H1 (cell line): ENCODE results near the gene SEC11A. TPM values are rescaled to one million over a fixed set of nuclear protein-coding genes. Genes with fewer than 3 reads are reported as not detected.

ENCODE experiments used
- CTCF ChIA-PET: fragments of 300-600 bp; sonication (Branson Sonifier 250); formaldehyde crosslinking; loops from one replicate; lab custom pipeline; 2021; ENCODE audit not compliant: partially characterized antibody; lab: Charles Lee
- POLR2A ChIA-PET: fragments of 300-600 bp; sonication (Branson Sonifier 250); formaldehyde crosslinking; loops from one replicate; lab custom pipeline; 2021; ENCODE audit warnings: inconsistent platforms; ENCODE audit not compliant: partially characterized antibody; lab: Charles Lee
- DNase-seq, 2 experiments: peaks; one replicate each; pipeline versions ENCODE4 v3.0.0 to v3.0.0-alpha.2; 2010 to 2022; ENCODE audit warnings: low spot score in 2 of 2, low read depth in 1 of 2, mixed read lengths in 1 of 2
- FAIRE-seq: peaks from 2 replicates; lab custom pipeline; 2011; peaks lifted over from hg19 to GRCh38; lab: Jason Lieb, UNC
- H2AFZ ChIP-seq: 2 replicates; pipeline ENCODE4 v1.8.1; 2012; ENCODE audit warnings: low read length, inconsistent platforms
- H2AK5ac ChIP-seq: 2 replicates; pipeline ENCODE4 v1.6.1; 2013; ENCODE audit warnings: low read depth, low read length
- H2BK120ac ChIP-seq: replicated peaks from 2 replicates; pipeline ENCODE3; 2013; ENCODE audit warnings: low read depth, low read length, inconsistent platforms
- H2BK12ac ChIP-seq: 2 replicates; pipeline ENCODE4 v1.6.1; 2013; ENCODE audit warnings: low read depth, low read length
- H2BK15ac ChIP-seq: 2 replicates; pipeline ENCODE4 v1.6.1; 2013; ENCODE audit warnings: low read length
- H2BK20ac ChIP-seq: 2 replicates; pipeline ENCODE4 v1.6.1; 2013; ENCODE audit warnings: low read length
- H2BK5ac ChIP-seq: 2 replicates; pipeline ENCODE4 v1.6.1; 2013; ENCODE audit warnings: low read depth, low read length
- H3K14ac ChIP-seq: 2 replicates; pipeline ENCODE4 v1.6.1; 2013; ENCODE audit warnings: inconsistent platforms; ENCODE audit not compliant: insufficient read length
- H3K18ac ChIP-seq: 2 replicates; pipeline ENCODE4 v1.6.1; 2013; ENCODE audit warnings: low read length; ENCODE audit errors: extremely low read depth
- H3K23ac ChIP-seq: 2 replicates; pipeline ENCODE4 v1.6.1; 2013; ENCODE audit warnings: inconsistent platforms; ENCODE audit not compliant: insufficient read length
- H3K23me2 ChIP-seq: 2 replicates; pipeline ENCODE4 v1.6.1; 2013; ENCODE audit warnings: low read depth, low read length
- H3K27ac ChIP-seq: 2 replicates; pipeline ENCODE4 v1.6.1; 2011; ENCODE audit warnings: low read depth, low read length, inconsistent platforms
- H3K27me3 ChIP-seq, 4 experiments: replicated peaks in 1 of 4; 1 replicate in 1 of 4; 2 replicates in 3 of 4; pipeline versions ENCODE4 v1.6.1 to v1.8.1; 2011 to 2013; ENCODE audit warnings: low read length in 3 of 4, mild to moderate bottlenecking in 3 of 4, inconsistent platforms in 2 of 4, mixed read lengths in 2 of 4, moderate library complexity in 1 of 4; ENCODE audit not compliant: control insufficient read depth in 3 of 4, insufficient read depth in 3 of 4; ENCODE audit errors: extremely low read depth in 1 of 4
- H3K36me3 ChIP-seq, 4 experiments: 2 replicates each; pipeline versions ENCODE4 v1.6.1 to v1.8.1; 2011 to 2013; ENCODE audit warnings: mild to moderate bottlenecking in 4 of 4, low read length in 3 of 4, moderate library complexity in 2 of 4, control low read depth in 1 of 4, inconsistent platforms in 1 of 4; ENCODE audit not compliant: insufficient read depth in 4 of 4, control insufficient read depth in 2 of 4
- H3K4ac ChIP-seq: replicated peaks from 2 replicates; pipeline ENCODE3; 2013; ENCODE audit warnings: low read length, low read depth, mixed read lengths, inconsistent platforms; ENCODE audit not compliant: insufficient read length
- H3K4me1 ChIP-seq, 4 experiments: replicated peaks in 1 of 4; 1 replicate in 1 of 4; 2 replicates in 3 of 4; pipeline versions ENCODE4 v1.6.1 to v1.8.1; 2011 to 2013; ENCODE audit warnings: low read length in 3 of 4, inconsistent platforms in 2 of 4, mixed read lengths in 1 of 4; ENCODE audit not compliant: insufficient read depth in 4 of 4, control insufficient read depth in 3 of 4
- H3K4me2 ChIP-seq, 2 experiments: 2 replicates each; pipeline versions ENCODE4 v1.6.1 to v1.8.1; 2011 to 2013; ENCODE audit warnings: low read depth in 2 of 2, low read length in 2 of 2, control low read depth in 1 of 2, inconsistent platforms in 1 of 2, mild to moderate bottlenecking in 1 of 2; ENCODE audit not compliant: insufficient read depth in 1 of 2
- H3K4me3 ChIP-seq, 4 experiments: fragments of 200-600, 300-600 bp in 1 of 4; sonication (generic), shearing (Covaris generic), sonication (Bioruptor Twin) in 1 of 4; 2 replicates each; pipeline versions ENCODE4 v1.5.1 to v1.8.1; 2011 to 2016; ENCODE audit warnings: low read length in 4 of 4, low read depth in 3 of 4, control low read depth in 2 of 4, inconsistent platforms in 2 of 4, mild to moderate bottlenecking in 2 of 4, mixed read lengths in 1 of 4, moderate library complexity in 1 of 4; ENCODE audit not compliant: insufficient read depth in 2 of 4; ENCODE audit errors: extremely low read depth in 1 of 4
- H3K56ac ChIP-seq: replicated peaks from 2 replicates; pipeline ENCODE3; 2013; ENCODE audit warnings: low read depth, mild to moderate bottlenecking, mixed read lengths, low read length, inconsistent platforms; ENCODE audit not compliant: insufficient read length
- H3K79me1 ChIP-seq: 2 replicates; pipeline ENCODE4 v1.6.1; 2013; ENCODE audit warnings: low read depth, low read length, control low read depth
- H3K79me2 ChIP-seq, 2 experiments: 2 replicates each; pipeline versions ENCODE4 v1.6.1 to v1.8.1; 2012 to 2013; ENCODE audit warnings: low read length in 2 of 2, mild to moderate bottlenecking in 2 of 2, inconsistent platforms in 1 of 2; ENCODE audit not compliant: insufficient read depth in 2 of 2, control insufficient read depth in 1 of 2
- H3K9ac ChIP-seq, 4 experiments: replicated peaks in 1 of 4; 1 replicate in 1 of 4; 2 replicates in 3 of 4; pipeline versions ENCODE4 v1.6.1 to v1.8.1; 2011 to 2013; ENCODE audit warnings: low read depth in 3 of 4, low read length in 3 of 4, control low read depth in 2 of 4, mild to moderate bottlenecking in 2 of 4, moderate library complexity in 2 of 4, inconsistent platforms in 1 of 4; ENCODE audit errors: extremely low read depth in 1 of 4
- H3K9me3 ChIP-seq, 2 experiments: 2 replicates each; pipeline versions ENCODE4 v1.6.1 to v1.8.1; 2012 to 2013; ENCODE audit warnings: mild to moderate bottlenecking in 2 of 2, moderate library complexity in 2 of 2, control low read depth in 1 of 2, inconsistent platforms in 1 of 2, low read depth in 1 of 2, low read length in 1 of 2, mixed read lengths in 1 of 2; ENCODE audit not compliant: insufficient read depth in 2 of 2
- H4K20me1 ChIP-seq, 2 experiments: replicated peaks in 1 of 2; 2 replicates each; pipeline versions ENCODE3 to v1.8.1; 2011 to 2013; ENCODE audit warnings: inconsistent platforms in 2 of 2, low read length in 2 of 2, mild to moderate bottlenecking in 1 of 2; ENCODE audit not compliant: insufficient read depth in 2 of 2, control insufficient read depth in 1 of 2
- H4K5ac ChIP-seq: 2 replicates; pipeline ENCODE4 v1.6.1; 2013; ENCODE audit warnings: low read length, low read depth, mixed read lengths, inconsistent platforms; ENCODE audit not compliant: insufficient read length
- H4K8ac ChIP-seq: 2 replicates; pipeline ENCODE4 v1.8.0; 2013; ENCODE audit warnings: mild to moderate bottlenecking, moderate library complexity, low read length, inconsistent platforms; ENCODE audit not compliant: insufficient read depth; ENCODE audit errors: extremely low read depth
- H4K91ac ChIP-seq: replicated peaks from 2 replicates; pipeline ENCODE3; 2013; ENCODE audit warnings: low read length, mixed read lengths, inconsistent platforms; ENCODE audit not compliant: insufficient read length
- EP300 ChIP-seq, 2 experiments: IDR thresholded peaks; 1 replicate in 1 of 2; 2 replicates in 1 of 2; pipeline ENCODE4 v1.6.1; 2011 to 2012; ENCODE audit warnings: low read depth in 2 of 2, low read length in 2 of 2, mild to moderate bottlenecking in 2 of 2, borderline replicate concordance in 1 of 2, inconsistent platforms in 1 of 2, moderate library complexity in 1 of 2
- EZH2 ChIP-seq: fragments of 200-600 bp; sonication (generic); IDR thresholded peaks from 2 replicates; pipeline ENCODE4 v1.7.1; 2012; ENCODE audit warnings: low read depth, mild to moderate bottlenecking, moderate library complexity, low read length, inconsistent platforms; ENCODE audit not compliant: severe bottlenecking
- GABPA ChIP-seq: IDR thresholded peaks from 2 replicates; pipeline ENCODE4 v1.6.1; 2011; ENCODE audit warnings: mild to moderate bottlenecking, low read length, moderate library complexity, borderline replicate concordance; ENCODE audit not compliant: insufficient read depth
- HDAC6 ChIP-seq: IDR thresholded peaks from one replicate; pipeline ENCODE4 v1.7.1; 2012; ENCODE audit warnings: low read depth, mild to moderate bottlenecking, inconsistent platforms, low read length, moderate library complexity
- JUN ChIP-seq: IDR thresholded peaks from 2 replicates; pipeline ENCODE4 v1.6.1; 2011; ENCODE audit warnings: low read depth, mild to moderate bottlenecking, improper control_type of control experiment, low read length
- PHF8 ChIP-seq: fragments of 200-600 bp; sonication (generic); conservative IDR thresholded peaks from 2 replicates; pipeline ENCODE4 v1.7.1; 2012; ENCODE audit warnings: low read depth, mild to moderate bottlenecking, inconsistent platforms, low read length, moderate library complexity
- RBBP5 ChIP-seq: IDR thresholded peaks from 2 replicates; pipeline ENCODE4 v1.7.1; 2012; ENCODE audit warnings: low read depth, mild to moderate bottlenecking, inconsistent platforms, low read length, moderate library complexity, borderline replicate concordance
- SP2 ChIP-seq: IDR thresholded peaks from 2 replicates; pipeline ENCODE4 v1.6.1; 2012; ENCODE audit warnings: mild to moderate bottlenecking, low read length, inconsistent platforms
- SRF ChIP-seq: IDR thresholded peaks from 2 replicates; pipeline ENCODE4 v1.6.1; 2011; ENCODE audit warnings: mild to moderate bottlenecking, low read depth, low read length, moderate library complexity
- TAF7 ChIP-seq: optimal IDR thresholded peaks from 2 replicates; pipeline ENCODE3; 2011; ENCODE audit warnings: low read depth, mild to moderate bottlenecking, inconsistent platforms, low read length, moderate library complexity, borderline replicate concordance
- TEAD4 ChIP-seq: IDR thresholded peaks from 2 replicates; pipeline ENCODE4 v1.6.1; 2012; ENCODE audit warnings: low read depth, low read length, inconsistent platforms, mixed read lengths
- WGBS, 2 experiments: shearing (Covaris generic) in 1 of 2; methylation state at CpG; one replicate each; pipeline versions ENCODE4 v1.1.6 to v1.1.7; 2013 to 2015; ENCODE audit warnings: low lambda C conversion rate in 2 of 2, mixed read lengths in 2 of 2, inconsistent platforms in 1 of 2, low coverage in 1 of 2, missing lambda C conversion rate in 1 of 2; ENCODE audit not compliant: insufficient replicate concordance in 2 of 2, insufficient coverage in 1 of 2, insufficient read length in 1 of 2; ENCODE audit errors: extremely low coverage in 1 of 2, missing lambda C conversion rate in 1 of 2; 5-methylcytosine and 5-hydroxymethylcytosine counted together
- polyA plus RNA-seq, 7 experiments: library from polyadenylated mRNA; depleted of rRNA in 3 of 7; stranded (reverse) in 5 of 7; unstranded in 2 of 7; fragments of >200 nt in 5 of 7; fragments of 200-250 nt in 2 of 7; gene quantifications; 1 replicate in 5 of 7; 2 replicates in 1 of 7; 4 replicates in 1 of 7; pipeline versions ENCODE4 v1.2.1 to v1.2.3, GENCODE V29; 2011 to 2013; ENCODE audit warnings: missing spikeins in 2 of 7, mixed read lengths in 2 of 7
- total RNA-seq: library from RNA; stranded (reverse); fragmentation: NEBNext Ultra II Directional; extraction: Animal tissue kit (Norgen Biotek cat#: 25700); gene quantifications from 2 replicates; pipeline ENCODE4 v1.2.1, GENCODE V29; 2021
- TF ChIP-seq, protein P1 (sequence below): IDR thresholded peaks from 2 replicates; pipeline ENCODE4 v1.6.1; 2011; ENCODE audit warnings: low read length, improper control_type of control experiment

Gene SEC11A
- total and polyA plus RNA-seq, 2 of the 8 experiments (the other 6 are each of a cell fraction or from before 2014, with no cell fraction given): 268 to 316 TPM

DNA sequence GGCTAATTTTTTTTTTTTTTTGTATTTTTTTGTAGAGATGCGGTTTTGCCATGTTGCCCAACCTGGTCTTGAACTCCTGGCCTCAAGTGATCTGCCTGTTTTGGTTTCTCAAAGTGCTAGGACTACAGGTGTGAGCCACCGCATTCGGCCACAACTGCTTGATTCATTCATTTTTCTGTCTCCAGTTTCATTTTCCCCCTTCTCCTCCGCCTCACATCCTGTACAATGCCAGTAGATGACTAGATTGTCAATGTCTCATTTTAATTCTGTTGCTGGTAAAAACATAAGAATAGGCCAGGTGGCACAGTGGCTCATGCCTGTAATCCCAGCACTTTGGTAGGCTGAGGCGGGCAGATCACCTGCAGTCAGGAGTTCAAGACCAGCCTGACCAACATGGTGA is 20.4 kb upstream of the SEC11A start:
- no peak overlapping the region for H3K23ac ChIP-seq
- no peak overlapping the region for H3K4me3 ChIP-seq
- peaks cover 5 to 11% (median 8%) of the 10 kb centered on the region in 4 experiments for H3K4me1 ChIP-seq
- H3K27ac ChIP-seq: no peak overlapping the region
- no peaks in the 10 kb centered on the region for H3K36me3 ChIP-seq
- no peak overlapping the region for H4K91ac ChIP-seq
- H2BK12ac ChIP-seq: no peak overlapping the region
- no peak overlapping the region for H2BK15ac ChIP-seq
- H2AFZ ChIP-seq: no peak overlapping the region
- H3K56ac ChIP-seq: no peak overlapping the region
- H3K4ac ChIP-seq: no peak overlapping the region
- no peak overlapping the region for H3K14ac ChIP-seq
- ChIA-PET POLR2A (interaction anchor here (2.7 to 5.7 kb wide), 3 partner anchors 11 to 19 kb away, joined by 18 to 43 read pairs (median 30); partner anchors contain the start of genes SEC11A and ZNF592), CTCF (interaction anchor here (1.1 to 4.6 kb wide), 5 partner anchors 11 to 148 kb away, joined by 3 to 21 read pairs (median 4); no protein-coding TSS in a partner anchor)
- 95% methylated on average over 5 of the region's 5 CpGs; no CpG with 5 or more reads in 1 of the 2 experiments for WGBS, 2 experiments
- H4K20me1 ChIP-seq: no peaks in the 10 kb centered on the region
- no peak for DNase-seq
- H2BK5ac ChIP-seq: no peak overlapping the region
- H3K27me3 ChIP-seq: no peaks in the 10 kb centered on the region
- H3K79me2 ChIP-seq: no peaks in the 10 kb centered on the region
- FAIRE-seq: no peak
- no peak overlapping the region for H3K4me2 ChIP-seq
- no peak overlapping the region for H2AK5ac ChIP-seq
- no peak overlapping the region for H2BK20ac ChIP-seq
- no peak overlapping the region for H2BK120ac ChIP-seq
- H3K18ac ChIP-seq: no peak overlapping the region
- H4K8ac ChIP-seq: no peak overlapping the region
- H3K9me3 ChIP-seq: no peaks in the 10 kb centered on the region
- no peak overlapping the region for H4K5ac ChIP-seq
- no peaks in the 10 kb centered on the region for H3K23me2 ChIP-seq
- no peak overlapping the region for H3K9ac ChIP-seq
- H3K79me1 ChIP-seq: 0 out of 2 replicates have a peak, but pooled peaks cover 2% of the 10 kb centered on the region
- TF ChIP-seq SRF (no peak), HDAC6 (no peak), PHF8 (no peak), JUN (no peak), EZH2 (no peak), RBBP5 (no peak), EP300 (IDR thresholded peaks at IDR 0.05; ENCODE audit: borderline replicate concordance in 1 of 2, low read depth in 2 of 2, low read length in 2 of 2) (no peak), SP2 (no peak), TAF7 (no peak), GABPA (no peak), TEAD4 (no peak)
- TF ChIP-seq, protein P1, sequence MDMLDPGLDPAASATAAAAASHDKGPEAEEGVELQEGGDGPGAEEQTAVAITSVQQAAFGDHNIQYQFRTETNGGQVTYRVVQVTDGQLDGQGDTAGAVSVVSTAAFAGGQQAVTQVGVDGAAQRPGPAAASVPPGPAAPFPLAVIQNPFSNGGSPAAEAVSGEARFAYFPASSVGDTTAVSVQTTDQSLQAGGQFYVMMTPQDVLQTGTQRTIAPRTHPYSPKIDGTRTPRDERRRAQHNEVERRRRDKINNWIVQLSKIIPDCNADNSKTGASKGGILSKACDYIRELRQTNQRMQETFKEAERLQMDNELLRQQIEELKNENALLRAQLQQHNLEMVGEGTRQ: no peak
